B cell (primary cell): ENCODE results near the gene LGALS7. TPM values are rescaled to one million over a fixed set of nuclear protein-coding genes. Genes with fewer than 3 reads are reported as not detected.
"Not testable (repeated sequence)": the region's sequence is repeated elsewhere in the genome, so short reads cannot be mapped to it uniquely, and the experiment has no call there.

Source experiments
- ATAC-seq: fragments of 200-7000 bp; cut with Tn5 transposase; one replicate; pipeline ENCODE4 v1.10.0; 2021; ENCODE audit warnings: low read depth, mild to moderate bottlenecking, moderate number of reproducible peaks, moderate library complexity
- CTCF ChIA-PET: fragments of 350-600 bp; sonication (Branson Sonifier 250); formaldehyde crosslinking; loops from one replicate; lab custom pipeline; 2021; ENCODE audit warnings: antibody characterized with exemption, inconsistent platforms; lab: Charles Lee
- POLR2A ChIA-PET: fragments of 350-600 bp; sonication (Branson Sonifier 250); formaldehyde crosslinking; loops from one replicate; lab custom pipeline; 2021; ENCODE audit warnings: antibody characterized with exemption; lab: Charles Lee
- DNase-seq: peaks from one replicate; pipeline ENCODE4 v3.0.0; 2013
- H2AFZ ChIP-seq: 2 replicates; pipeline ENCODE4 v1.6.1; 2012; ENCODE audit warnings: mild to moderate bottlenecking, low read depth, low read length; ENCODE audit not compliant: insufficient read depth, poor library complexity, severe bottlenecking
- H3K27ac ChIP-seq, 2 donors: 1 replicate in 1 of 2; 2 replicates in 1 of 2; pipeline ENCODE4 v1.5.1; 2012 to 2013; ENCODE audit warnings: low read length in 2 of 2, mild to moderate bottlenecking in 2 of 2, moderate library complexity in 1 of 2
- H3K27me3 ChIP-seq, 4 experiments: fragments of 200-600 bp in 1 of 4; sonication (generic) in 1 of 4; replicated peaks in 1 of 4; 1 replicate in 2 of 4; 2 replicates in 2 of 4; pipeline versions ENCODE4 v1.6.1 to v1.7.0; 2013 to 2016; ENCODE audit warnings: low read length in 3 of 4, mild to moderate bottlenecking in 2 of 4, mixed read lengths in 1 of 4, moderate library complexity in 1 of 4; ENCODE audit not compliant: insufficient read depth in 4 of 4, control insufficient read depth in 3 of 4; ENCODE audit errors: control extremely low read depth in 1 of 4
- H3K36me3 ChIP-seq, 2 experiments: replicated peaks in 1 of 2; 1 replicate in 1 of 2; 2 replicates in 1 of 2; pipeline versions ENCODE4 v1.6.1 to v1.7.1; 2013; ENCODE audit warnings: low read length in 1 of 2; ENCODE audit not compliant: insufficient read depth in 2 of 2, control insufficient read depth in 1 of 2; ENCODE audit errors: control extremely low read depth in 1 of 2, extremely low read depth in 1 of 2
- H3K4me1 ChIP-seq, 2 donors: fragments of 200-600 bp in 1 of 2; sonication (generic) in 1 of 2; 1 replicate in 1 of 2; 2 replicates in 1 of 2; pipeline versions ENCODE4 v1.5.1 to v1.6.1; 2013 to 2017; ENCODE audit warnings: low read length in 2 of 2; ENCODE audit not compliant: control insufficient read depth in 2 of 2, insufficient read depth in 2 of 2
- H3K4me2 ChIP-seq: replicated peaks from 2 replicates; pipeline ENCODE3; 2012; ENCODE audit warnings: mild to moderate bottlenecking, low read depth, low read length; ENCODE audit not compliant: poor library complexity, severe bottlenecking
- H3K4me3 ChIP-seq, 5 experiments: fragments of 200-600 bp in 1 of 5; sonication (generic) in 1 of 5; 1 replicate in 3 of 5; 2 replicates in 2 of 5; pipeline versions ENCODE4 v1.5.1 to v1.7.0; 2011 to 2016; ENCODE audit warnings: low read length in 4 of 5, mild to moderate bottlenecking in 4 of 5, low read depth in 2 of 5, control low read depth in 1 of 5, moderate library complexity in 1 of 5; ENCODE audit not compliant: insufficient read depth in 1 of 5; ENCODE audit errors: control extremely low read depth in 1 of 5, extremely low read depth in 1 of 5
- H3K79me2 ChIP-seq: fragments of 200-600 bp; sonication (generic); one replicate; pipeline ENCODE4 v1.6.0; 2016; ENCODE audit warnings: low read length; ENCODE audit not compliant: control insufficient read depth, insufficient read depth
- H3K9ac ChIP-seq: fragments of 200-600 bp; sonication (generic); 2 replicates; pipeline ENCODE4 v1.6.1; 2017; ENCODE audit warnings: mild to moderate bottlenecking, low read length, moderate library complexity
- H3K9me3 ChIP-seq, 3 donors: one replicate each; pipeline versions ENCODE4 v1.6.1 to v1.7.1; 2013; ENCODE audit warnings: low read length in 2 of 3; ENCODE audit not compliant: control insufficient read depth in 2 of 3, insufficient read depth in 1 of 3; ENCODE audit errors: control extremely low read depth in 1 of 3
- H4K20me1 ChIP-seq: 2 replicates; pipeline ENCODE4 v1.6.0; 2012; ENCODE audit warnings: mild to moderate bottlenecking, low read length; ENCODE audit not compliant: insufficient read depth, control insufficient read depth, poor library complexity, severe bottlenecking
- H3K27ac Mint-ChIP-seq: one replicate; pipeline ENCODE4 v1.8.0; 2021; ENCODE audit warnings: mixed read lengths
- H3K27me3 Mint-ChIP-seq: one replicate; pipeline ENCODE4 v1.8.0; 2021; ENCODE audit warnings: mixed read lengths
- H3K4me1 Mint-ChIP-seq: one replicate; pipeline ENCODE4 v1.8.0; 2021; ENCODE audit warnings: mixed read lengths
- H3K4me3 Mint-ChIP-seq: one replicate; pipeline ENCODE4 v1.8.0; 2021; ENCODE audit warnings: mixed read lengths
- H3K9me3 Mint-ChIP-seq: one replicate; pipeline ENCODE4 v1.8.0; 2022; ENCODE audit warnings: mixed read lengths; ENCODE audit not compliant: insufficient read depth
- EZH2 ChIP-seq: IDR thresholded peaks from 2 replicates; pipeline ENCODE4 v1.6.1; 2012; ENCODE audit warnings: borderline replicate concordance, low read depth, mild to moderate bottlenecking, moderate library complexity, low read length; ENCODE audit not compliant: insufficient read depth, poor library complexity, severe bottlenecking
- WGBS: methylation state at CpG from one replicate; pipeline ENCODE4 v1.1.5; 2013; ENCODE audit warnings: missing lambda C conversion rate; ENCODE audit not compliant: insufficient coverage; 5-methylcytosine and 5-hydroxymethylcytosine counted together
- intact Hi-C: fragments of 100-400 bp; cut with micrococcal nuclease; formaldehyde crosslinking; loops from one replicate; pipeline ENCODE4 v1.10.0; 2022
- polyA plus RNA-seq: library from polyadenylated mRNA; depleted of rRNA; stranded (reverse); fragments of >200 nt; gene quantifications from 2 replicates; pipeline ENCODE4 v1.2.3, GENCODE V29; 2012
- total RNA-seq, 2 donors: library from RNA; stranded (reverse); fragments of 120-200 nt in 1 of 2; gene quantifications; 1 replicate in 1 of 2; 2 replicates in 1 of 2; pipeline versions ENCODE4 v1.2.3 to v1.2.4, GENCODE V29; 2013 to 2022
- TF ChIP-seq, protein P1 (sequence below): fragments of 200-600 bp; IDR thresholded peaks from one replicate; pipeline ENCODE4 v1.8.0; 2022; ENCODE audit warnings: antibody characterized with exemption, mild to moderate bottlenecking

Gene LGALS7
- total and polyA plus RNA-seq, 2 donors (not counting 1 experiment from before 2014, with no cell fraction given) = not detected

DNA sequence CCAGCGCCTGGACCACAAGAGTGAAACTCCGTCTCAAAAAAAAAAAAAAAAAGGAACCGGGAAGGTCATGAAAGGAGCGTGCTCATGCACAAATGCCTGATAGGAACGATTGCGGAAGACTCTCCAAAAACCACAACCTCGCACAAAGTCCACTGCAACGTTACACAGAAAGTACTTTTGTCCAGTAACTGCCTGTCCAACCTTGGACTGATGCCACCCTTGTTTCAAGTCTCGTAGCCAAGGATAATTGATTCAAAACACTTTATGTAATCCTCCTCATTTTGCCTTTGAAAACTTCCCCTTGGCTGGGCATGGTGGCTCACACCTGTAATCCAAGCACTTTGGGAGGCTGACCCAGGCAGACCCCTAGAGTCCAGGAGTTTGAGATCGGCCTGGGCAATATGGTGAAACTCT is 13.7 kb downstream of the LGALS7 start:
- peaks cover 9% of the 10 kb centered on the region for H3K4me1 Mint-ChIP-seq
- H2AFZ ChIP-seq = no peak overlapping the region
- H3K27ac Mint-ChIP-seq = no peak overlapping the region
- ATAC-seq (no peak), DNase-seq (no peak)
- no peak overlapping the region for H3K4me3 ChIP-seq
- H3K79me2 ChIP-seq = no peaks in the 10 kb centered on the region
- H4K20me1 ChIP-seq = no peaks in the 10 kb centered on the region
- H3K4me1 ChIP-seq = peaks cover 0 to 3% of the 10 kb centered on the region in 2 donors
- WGBS = 88% methylated on average over 8 of the region's 10 CpGs
- intact Hi-C loops = no loop called here
- no peaks in the 10 kb centered on the region for H3K27me3 ChIP-seq
- H3K27me3 Mint-ChIP-seq = no peaks in the 10 kb centered on the region
- ChIA-PET POLR2A (no interaction called here), CTCF (interaction anchor here (1.0 kb wide), 1 partner anchor 124 kb away, joined by 3 read pairs; no protein-coding TSS in a partner anchor)
- no peak overlapping the region for H3K4me2 ChIP-seq
- TF ChIP-seq, protein P1, sequence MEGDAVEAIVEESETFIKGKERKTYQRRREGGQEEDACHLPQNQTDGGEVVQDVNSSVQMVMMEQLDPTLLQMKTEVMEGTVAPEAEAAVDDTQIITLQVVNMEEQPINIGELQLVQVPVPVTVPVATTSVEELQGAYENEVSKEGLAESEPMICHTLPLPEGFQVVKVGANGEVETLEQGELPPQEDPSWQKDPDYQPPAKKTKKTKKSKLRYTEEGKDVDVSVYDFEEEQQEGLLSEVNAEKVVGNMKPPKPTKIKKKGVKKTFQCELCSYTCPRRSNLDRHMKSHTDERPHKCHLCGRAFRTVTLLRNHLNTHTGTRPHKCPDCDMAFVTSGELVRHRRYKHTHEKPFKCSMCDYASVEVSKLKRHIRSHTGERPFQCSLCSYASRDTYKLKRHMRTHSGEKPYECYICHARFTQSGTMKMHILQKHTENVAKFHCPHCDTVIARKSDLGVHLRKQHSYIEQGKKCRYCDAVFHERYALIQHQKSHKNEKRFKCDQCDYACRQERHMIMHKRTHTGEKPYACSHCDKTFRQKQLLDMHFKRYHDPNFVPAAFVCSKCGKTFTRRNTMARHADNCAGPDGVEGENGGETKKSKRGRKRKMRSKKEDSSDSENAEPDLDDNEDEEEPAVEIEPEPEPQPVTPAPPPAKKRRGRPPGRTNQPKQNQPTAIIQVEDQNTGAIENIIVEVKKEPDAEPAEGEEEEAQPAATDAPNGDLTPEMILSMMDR = no peak
- no peak for TF ChIP-seq EZH2
- H3K27ac ChIP-seq = no peak overlapping the region
- H3K9ac ChIP-seq = no peak overlapping the region
- H3K9me3 ChIP-seq = no peaks in the 10 kb centered on the region
- H3K36me3 ChIP-seq = no peaks in the 10 kb centered on the region
- H3K9me3 Mint-ChIP-seq = no peaks in the 10 kb centered on the region
- H3K4me3 Mint-ChIP-seq = no peak overlapping the region

DNA sequence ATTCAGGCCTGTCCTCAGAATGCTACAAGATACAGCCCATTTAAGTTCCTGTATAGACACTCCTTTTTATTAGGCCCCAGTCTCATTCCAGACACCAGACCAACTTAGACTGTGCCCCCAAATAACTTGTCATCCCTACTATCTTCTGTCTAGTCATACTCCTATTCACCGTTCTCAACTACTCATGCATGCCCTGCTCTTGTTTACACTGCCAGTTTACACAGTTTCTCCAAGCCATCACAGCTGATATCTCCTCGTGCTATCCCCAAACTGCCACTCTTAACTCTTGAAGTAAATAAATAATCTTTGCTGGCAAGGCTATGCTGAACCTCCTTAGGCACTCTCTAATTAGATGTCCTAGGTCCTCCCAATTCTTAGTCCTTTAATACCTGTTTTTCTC is 19.1 kb downstream of the LGALS7 start:
- H3K27me3 ChIP-seq, H4K20me1 ChIP-seq, H3K9ac ChIP-seq, intact Hi-C loops, H3K4me2 ChIP-seq, H2AFZ ChIP-seq, H3K27ac Mint-ChIP-seq, CTCF ChIA-PET, POLR2A ChIA-PET, H3K4me1 ChIP-seq, DNase-seq, H3K4me1 Mint-ChIP-seq, H3K27ac ChIP-seq, H3K9me3 ChIP-seq, ATAC-seq, H3K36me3 ChIP-seq, H3K9me3 Mint-ChIP-seq, H3K4me3 ChIP-seq, H3K27me3 Mint-ChIP-seq, H3K79me2 ChIP-seq, H3K4me3 Mint-ChIP-seq: not testable (repeated sequence)
- WGBS = no CpG with 5 or more reads among the region's 2 CpGs

DNA sequence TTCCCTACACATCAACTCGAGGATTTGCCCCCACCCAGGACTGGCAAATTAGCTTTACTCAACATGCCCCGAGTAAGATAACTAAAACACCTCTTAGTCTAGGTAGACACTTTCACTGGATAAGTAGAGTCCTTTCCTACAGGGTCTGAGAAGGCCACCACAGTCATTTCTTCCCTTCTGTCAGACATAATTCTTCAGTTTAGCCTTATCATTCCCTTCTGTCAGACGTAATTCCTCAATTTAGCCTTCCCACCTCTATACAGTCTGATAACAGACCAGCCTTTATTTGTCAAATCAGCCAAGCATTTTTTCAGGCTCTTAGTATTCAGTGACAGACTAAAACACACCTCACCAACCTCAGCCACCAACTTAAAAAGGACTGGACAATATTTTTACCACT is 19.5 kb downstream of the LGALS7 start:
- H3K4me3 Mint-ChIP-seq, H3K79me2 ChIP-seq, POLR2A ChIA-PET, ATAC-seq, H3K4me3 ChIP-seq, H3K9ac ChIP-seq, H3K9me3 Mint-ChIP-seq, H3K27me3 Mint-ChIP-seq, CTCF ChIA-PET, intact Hi-C loops, H2AFZ ChIP-seq, H4K20me1 ChIP-seq, H3K4me1 ChIP-seq, H3K36me3 ChIP-seq, H3K4me1 Mint-ChIP-seq, H3K27ac Mint-ChIP-seq, H3K27me3 ChIP-seq, H3K9me3 ChIP-seq, H3K27ac ChIP-seq, H3K4me2 ChIP-seq, DNase-seq: not testable (repeated sequence)
- no CpG with 5 or more reads among the region's 3 CpGs for WGBS
